ENCODE data around the gene SPINT2.

Gene SPINT2

DNA sequence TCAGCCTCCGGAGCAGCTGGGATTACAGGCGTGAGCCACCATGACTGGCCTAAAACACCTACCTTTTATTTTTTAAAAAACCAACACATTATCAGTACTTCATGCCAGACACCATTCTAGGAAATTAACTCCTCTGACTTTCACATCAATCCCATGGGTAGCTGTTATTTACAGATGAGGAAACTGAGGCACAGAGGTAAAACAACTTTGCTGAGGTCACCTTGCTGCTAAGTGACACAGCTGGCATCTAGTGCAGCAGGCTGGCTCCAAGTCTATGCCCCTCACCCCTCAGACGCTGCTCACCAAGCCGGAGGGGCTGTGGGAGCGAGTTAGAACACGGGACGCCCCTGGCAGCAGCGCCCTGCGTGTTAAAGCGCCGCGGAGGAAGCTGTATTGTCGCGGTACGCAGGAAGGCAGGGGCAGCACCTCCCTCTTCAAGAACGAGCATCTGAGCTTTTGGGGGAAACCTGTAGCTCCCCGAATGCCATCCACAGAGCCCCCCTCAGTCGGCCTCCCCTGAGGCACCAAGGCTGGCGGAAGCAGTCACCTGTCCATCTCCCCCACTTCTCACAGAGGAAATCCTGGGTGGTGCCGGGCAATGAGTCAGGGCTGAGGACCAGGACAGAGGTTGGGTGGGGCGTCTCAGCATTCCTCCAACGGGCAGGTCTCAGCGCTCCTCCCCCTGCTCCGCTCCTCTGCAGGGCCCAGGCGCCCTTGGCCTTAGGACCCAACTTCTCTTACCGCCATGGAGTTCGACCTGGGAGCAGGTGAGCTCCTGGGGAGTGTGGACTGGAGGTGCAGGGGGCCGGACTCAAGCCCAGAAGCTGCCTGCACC is 39.4 kb downstream of the SPINT2 start, which contains the start of gene C19orf33:
C19orf33 (plus strand) TSS at position 735 of the 835 bp plus-strand sequence; CDS start at position 746, 11 bp downstream.
- no peak for DNase-seq

DNA sequence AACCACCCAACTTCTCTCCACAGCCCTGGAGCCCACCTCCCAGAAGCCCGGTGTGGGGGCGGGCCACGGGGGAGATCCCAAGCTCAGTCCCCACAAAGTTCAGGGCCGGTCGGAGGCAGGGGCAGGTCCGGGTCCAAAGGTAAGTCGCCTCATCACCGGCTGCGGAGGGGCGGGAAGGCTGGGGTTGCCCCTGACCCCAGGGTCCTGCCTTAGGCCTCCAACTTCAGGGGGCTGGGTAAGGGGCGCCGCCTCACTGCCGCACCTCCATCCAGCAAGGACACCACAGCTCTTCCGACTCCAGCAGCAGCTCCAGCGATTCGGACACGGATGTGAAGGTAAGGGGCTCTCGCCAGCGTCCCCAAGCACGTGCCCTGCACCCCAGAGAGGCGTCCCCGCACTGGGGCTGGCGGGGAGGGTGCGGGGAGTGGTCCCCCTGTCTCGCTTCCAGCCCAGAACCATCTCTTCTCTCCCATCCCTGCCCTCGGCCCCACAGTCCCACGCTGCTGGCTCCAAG is 40.0 kb downstream of the SPINT2 start:
- DNase-seq: no peak

DNA sequence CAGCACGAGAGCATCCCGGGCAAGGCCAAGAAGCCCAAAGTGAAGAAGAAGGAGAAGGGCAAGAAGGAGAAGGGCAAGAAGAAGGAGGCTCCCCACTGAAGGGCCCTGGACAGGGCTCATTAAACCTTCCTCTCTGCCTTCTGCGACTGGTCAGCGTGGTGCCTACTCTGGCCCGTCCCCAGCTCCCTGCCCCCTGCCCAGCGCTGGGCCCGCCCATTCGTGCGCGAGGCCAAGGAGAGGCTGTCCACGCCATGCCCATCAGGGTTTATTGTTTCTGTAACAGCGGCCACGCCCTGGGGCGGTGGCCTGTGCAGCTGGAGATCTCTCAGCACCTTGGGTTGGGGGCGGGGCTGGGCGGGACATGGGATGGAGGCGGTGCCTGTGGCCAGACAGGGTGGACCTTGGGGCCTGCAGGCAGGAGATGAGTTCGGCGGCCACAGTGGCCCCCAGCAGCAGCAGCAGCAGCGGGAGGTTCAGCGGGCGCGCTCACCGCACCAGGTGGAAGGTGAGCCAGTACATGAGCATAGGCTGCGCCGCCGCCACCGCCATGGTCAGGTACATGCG is 40.6 kb downstream of the SPINT2 start:
- no peak for DNase-seq

DNA sequence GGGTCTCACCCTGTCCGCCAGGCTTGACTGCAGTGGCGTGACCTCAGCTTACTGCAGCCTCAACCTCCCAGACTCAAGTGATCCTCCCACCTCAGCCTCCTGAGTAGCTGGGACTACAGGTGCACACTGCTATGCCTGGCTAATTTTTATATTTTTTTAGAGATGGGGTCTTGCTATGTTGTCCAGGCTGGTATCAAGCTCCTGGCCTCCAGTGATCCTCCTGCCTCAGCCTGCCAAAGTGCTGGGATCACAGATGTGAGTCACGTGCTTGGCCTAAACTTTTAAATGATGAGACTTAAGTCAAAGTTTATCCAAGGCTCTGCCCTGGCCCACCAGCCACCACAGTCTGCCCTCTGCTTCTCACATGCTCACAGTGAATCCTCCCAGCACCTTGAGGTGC is 41.9 kb downstream of the SPINT2 start:
- no peak for DNase-seq

DNA sequence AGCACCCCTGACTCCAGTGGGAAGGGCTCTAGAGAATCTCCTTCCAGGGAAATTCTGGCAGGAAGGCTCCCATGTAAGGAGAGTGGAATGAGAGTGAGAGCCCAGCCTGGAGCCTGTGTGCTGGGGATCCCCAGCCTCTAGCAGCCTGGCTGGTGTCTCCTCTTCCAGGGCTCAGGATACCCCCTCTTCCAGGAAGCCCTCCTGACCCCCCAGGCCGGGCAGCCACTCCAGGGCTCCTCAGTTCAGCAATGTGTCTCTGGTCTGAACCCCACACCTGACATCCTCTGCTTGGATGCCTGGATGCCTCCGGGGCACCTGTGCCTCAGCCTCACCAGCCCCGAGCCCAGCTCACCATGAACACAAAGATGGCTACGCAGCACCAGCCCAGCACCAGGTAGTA is 42.7 kb downstream of the SPINT2 start:
- no peak for DNase-seq

DNA sequence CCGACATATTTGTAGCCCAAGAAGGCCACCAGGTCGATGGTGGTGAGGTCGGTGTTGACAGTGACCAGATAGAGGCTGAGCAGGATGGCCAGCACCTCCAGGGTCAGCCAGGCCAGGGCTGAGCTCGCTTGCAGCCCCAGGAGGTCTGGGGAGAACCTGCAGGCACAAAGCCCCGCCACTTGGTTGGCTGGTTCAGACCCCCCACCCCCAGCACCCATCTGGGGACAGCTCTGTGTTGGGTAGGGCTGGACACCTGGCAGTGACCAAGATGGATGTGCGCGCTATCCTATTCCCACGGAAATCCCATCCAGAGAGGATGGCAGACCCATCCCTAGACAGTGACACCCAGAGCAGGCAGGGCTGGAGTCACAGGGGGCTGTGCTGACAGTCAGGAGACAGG is 43.2 kb downstream of the SPINT2 start:
- no peak for DNase-seq

DNA sequence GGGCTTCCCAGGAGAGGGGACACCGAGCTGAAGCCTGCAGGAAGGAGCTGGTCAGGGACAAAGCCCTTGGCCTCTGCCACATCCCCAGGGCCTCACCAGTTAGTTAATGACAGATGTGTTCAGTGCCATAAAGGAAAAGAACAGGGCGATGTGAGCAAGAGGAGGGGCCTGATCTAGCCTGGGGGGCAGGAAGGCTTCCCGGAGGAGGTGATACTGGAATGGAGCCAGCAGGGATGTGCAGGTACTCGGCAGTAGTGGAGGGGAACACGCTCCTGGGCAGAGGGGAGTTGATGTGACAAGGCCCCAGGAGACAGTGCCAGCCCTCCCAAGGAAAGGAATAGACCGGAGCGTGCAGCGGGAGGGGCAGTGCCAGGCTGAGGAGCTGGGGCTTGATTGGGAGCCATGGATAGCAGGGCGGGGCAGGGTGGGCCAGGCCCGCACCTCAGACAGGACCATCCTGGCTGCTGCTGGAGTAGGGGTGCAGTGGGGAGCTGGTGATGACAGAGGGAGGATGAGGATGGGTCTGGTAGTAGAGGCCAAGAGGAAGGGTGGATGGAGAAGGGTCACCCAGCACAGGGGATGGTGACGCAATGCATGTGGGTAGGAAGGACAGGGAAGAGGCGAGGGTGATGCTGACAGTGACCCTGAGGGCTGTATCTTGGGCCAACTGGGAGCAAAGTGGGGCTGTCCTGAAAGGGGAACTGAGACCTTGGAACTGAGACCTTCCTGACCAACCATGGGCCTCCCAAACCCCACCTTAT is 43.8 kb downstream of the SPINT2 start:
- no peak for DNase-seq

DNA sequence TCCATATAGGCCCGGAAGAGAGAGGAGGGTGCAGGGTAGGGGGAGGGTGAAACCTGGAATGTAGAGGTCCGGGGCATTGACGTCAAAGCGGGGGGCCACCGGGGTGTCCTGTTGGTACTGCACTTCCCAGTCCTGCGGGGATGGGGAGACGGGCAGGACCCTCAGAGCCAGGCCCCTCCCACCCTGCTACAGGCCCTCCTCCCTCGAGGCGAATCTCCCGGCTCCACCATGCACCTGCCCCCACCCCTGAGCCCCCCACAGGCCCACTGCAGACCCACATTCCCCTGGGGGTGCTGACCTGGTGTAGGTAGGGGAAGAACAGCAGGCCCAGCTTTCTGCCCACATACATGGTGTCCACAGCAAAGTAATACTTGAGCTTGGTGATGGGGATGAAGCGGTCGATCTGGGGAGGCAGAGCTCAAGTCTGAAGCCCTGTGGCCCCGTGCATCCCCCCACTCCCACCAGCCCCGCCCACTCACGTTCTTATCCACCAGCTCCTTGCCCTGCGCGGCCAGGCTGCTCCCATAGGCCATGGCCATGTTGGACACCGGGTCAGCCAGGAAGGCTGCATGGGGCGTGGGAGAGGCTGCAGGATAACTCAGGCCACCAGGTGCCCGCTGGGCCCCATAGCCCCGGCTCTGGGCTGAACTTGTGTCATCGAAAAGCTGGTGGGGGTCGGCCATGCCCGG is 44.7 kb downstream of the SPINT2 start:
- no peak for DNase-seq

DNA sequence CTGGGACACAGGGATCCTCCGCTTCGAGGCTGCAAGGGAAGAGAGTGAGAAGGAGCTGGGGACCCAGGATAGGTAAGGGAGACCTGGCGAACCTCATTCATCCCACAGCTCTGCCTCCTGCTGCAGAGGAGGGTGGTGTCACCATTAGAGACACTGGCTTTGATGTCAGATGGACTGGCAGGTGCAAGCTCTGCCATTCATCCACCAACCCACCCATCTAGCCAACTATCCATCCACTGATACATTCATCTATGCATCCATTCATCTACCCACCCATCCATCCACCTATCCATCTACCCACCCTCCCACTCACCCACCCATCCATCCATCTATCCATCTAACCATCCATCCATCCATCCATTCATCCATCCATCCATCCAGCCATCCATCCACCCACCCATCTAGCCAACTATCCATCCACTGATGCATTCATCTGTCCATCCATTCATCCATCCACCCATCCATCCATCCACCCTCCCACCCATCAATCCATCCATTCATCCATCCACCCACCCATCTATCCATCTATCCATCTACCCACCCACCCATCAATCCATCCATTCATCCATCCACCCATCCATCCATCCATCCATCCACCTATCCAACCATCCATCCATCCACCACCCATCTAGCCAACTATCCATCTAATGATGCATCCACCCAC is 45.4 kb downstream of the SPINT2 start:
- DNase-seq: no peak

DNA sequence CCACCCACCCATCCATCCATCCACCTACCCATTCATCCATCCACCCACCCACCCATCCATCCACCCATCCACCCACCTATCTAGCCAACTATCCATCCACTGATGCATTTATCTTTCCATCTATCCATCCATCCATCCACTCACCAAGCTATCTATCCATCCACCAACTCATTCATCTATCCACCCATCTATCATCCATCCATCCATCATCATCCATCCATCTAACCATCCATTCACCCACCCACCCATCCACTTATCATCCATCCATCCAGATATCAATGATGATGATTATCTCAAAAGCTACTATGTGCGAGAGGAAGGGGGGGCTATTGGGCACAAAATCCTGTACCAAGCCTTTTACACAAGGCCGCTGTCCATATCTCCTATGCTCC is 45.9 kb downstream of the SPINT2 start:
- DNase-seq: no peak

DNA sequence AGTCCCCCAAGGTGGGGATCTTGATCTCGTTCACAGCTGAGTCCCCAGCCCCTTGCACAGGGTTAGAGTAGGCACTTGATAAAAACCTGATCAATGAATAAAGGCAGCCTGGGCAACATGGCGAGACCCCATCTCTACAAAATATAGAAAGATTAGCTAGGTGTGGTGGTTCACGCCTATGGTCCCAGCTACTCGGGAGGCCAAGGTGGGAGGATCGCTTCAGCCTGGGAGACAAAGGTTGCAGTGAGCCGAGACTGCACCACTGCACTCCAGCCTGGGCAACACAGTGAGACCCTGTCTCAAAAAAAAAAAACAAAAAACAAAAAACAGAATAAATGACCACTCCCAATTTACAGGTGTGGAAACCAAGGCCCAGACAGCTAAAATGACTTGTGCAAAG is 46.6 kb downstream of the SPINT2 start:
- no peak for DNase-seq

DNA sequence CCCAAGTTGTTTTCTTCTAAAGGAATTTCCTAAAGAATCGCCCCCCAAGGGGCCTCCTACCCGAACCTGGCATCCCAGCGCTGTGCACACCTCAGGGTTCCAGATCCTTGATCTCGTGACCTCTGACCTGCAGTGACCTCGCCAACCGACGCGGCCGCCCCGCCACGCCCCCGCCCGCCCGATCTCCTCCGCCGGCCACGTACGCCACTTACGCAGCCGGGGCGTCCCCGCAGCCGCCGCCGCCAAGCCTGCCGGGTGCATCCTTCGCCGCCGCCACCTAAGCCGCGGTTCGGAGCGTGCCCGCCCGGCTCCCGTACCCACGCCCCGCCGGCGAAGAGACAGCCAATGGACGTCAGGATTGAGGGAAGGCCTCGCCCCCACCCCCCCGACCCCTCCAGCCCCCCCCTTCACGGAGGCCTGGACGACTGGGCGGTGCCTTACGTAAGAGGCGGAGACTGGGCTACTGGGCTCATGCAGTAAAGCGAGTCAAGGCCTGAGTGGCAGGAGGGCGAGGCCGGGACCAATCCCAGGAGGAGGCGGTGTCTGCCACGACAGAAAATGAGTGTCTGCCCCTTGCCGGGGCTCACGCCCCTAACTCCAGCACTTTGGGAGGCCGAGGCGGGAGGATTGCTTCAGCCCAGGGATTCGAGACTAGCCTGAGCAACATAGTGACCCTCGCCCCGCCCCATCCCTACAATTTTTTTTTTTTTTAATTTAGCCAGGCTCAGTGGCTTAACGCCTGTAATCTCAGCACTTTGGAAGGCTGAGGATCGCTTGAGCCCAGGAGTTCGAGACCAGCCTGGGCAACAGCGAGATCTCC is 51.5 kb downstream of the SPINT2 start, which contains the start of gene YIF1B:
YIF1B (minus strand) TSS at position 291 of the 820 bp plus-strand sequence; CDS start at position 261, 30 bp downstream.
- DNase-seq: peak; percentile 77

DNA sequence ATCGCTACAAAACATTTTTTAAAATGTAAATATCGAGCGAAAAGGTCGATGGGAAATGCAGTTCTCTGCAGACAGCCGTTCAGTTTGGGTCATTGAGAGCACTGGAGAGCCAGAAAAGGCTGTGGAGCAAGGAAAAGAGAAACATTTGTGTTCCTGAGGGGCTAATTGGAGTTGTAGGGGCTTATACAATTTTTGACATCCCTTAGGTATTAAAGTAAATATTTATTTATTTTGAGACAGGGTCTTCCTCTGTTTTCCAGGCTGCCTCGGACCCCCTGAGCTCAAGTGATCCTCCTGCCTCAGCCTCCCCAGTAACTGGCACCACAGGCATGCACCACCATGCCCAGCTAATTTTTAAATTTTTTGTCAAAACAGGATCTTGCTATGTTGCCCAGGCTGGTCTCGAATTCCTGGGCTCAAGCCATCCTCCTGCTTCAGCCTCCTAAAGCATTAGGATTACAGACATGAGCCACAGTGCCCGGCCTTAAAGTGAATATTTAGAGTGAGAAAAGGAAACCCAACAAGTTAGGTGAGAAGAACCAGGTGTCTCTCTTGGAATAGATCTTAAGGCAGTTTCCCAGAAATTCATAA is 52.2 kb downstream of the SPINT2 start:
- no peak for DNase-seq

DNA sequence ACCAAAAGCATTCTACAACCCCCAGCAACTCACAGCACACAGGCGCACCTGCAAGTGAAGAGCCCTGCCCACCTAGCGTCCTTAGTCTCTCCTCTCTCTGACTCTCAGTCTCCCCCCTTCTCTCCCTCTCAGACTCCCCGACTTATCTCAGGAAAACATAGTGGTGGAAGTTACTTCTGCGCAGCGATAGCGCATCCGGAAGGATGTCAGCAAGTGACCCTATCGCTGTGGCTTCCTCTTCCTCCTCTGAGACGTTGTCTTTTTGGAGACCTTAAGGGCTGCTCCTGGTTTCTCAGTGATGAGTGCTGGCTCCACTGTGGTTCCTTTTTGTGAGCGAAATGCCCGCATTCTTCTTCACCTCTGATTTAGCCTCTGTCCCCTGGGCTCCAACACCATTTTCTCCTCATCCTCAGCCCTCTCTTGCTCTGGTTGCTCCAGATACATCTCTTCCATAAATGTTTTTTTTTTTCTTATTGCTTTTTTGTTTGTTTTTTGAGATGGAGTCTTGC is 52.8 kb downstream of the SPINT2 start:
- DNase-seq: no peak

DNA sequence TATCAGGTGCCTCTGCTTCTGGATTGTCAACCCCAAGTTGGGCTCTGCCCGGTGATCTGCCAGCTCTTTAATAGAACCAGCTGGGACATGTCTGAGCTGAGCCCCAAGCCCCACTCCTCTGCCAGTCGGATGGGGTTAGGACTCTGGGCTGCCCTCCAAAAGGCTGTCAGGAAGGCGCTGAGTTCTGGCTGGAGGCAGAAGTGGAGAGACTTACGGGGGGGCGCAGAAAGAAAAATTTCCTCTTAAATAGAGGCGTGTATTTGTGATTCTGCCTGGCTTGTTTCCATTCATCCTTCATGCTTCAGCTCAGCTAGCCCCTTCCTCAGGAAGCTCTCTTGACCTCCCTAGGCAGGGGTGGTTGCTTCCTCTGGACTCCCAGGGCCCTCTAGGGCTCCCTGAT is 54.3 kb downstream of the SPINT2 start:
- DNase-seq: no peak

DNA sequence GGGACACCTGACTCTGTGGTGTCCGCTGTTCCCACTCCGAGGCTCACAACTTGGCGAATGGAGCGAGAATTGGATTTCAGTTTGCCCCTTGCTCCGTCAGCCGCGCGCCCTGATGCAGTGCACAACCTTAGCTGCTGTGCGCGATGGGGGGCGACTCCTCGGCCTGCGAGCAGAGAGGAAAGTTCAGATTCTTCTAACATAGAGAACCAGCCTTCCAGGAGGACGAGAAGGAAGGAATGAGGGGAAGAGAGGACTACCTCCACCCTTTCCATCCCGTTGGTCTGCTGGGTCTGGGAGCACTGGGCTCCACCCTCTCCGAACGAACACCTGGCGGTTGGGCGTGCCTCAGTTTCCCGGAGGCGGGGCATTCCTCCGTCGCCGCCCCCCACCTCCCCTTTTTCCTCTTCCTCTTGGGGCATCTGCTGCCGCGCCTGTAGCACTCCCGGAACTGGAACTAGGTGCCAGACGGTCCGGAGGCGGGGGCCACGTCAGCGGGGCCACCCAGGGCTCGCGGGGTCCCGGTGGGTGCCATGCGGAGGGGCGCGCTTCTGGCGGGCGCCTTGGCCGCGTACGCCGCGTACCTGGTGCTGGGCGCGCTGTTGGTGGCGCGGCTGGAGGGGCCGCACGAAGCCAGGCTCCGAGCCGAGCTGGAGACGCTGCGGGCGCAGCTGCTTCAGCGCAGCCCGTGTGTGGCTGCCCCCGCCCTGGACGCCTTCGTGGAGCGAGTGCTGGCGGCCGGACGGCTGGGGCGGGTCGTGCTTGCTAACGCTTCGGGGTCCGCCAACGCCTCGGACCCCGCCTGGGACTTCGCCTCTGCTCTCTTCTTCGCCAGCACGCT is 55.3 kb downstream of the SPINT2 start, which contains the start of gene KCNK6:
KCNK6 (plus strand) TSS at position 425 of the 838 bp plus-strand sequence; CDS start at position 531, 106 bp downstream.
- DNase-seq: no peak

DNA sequence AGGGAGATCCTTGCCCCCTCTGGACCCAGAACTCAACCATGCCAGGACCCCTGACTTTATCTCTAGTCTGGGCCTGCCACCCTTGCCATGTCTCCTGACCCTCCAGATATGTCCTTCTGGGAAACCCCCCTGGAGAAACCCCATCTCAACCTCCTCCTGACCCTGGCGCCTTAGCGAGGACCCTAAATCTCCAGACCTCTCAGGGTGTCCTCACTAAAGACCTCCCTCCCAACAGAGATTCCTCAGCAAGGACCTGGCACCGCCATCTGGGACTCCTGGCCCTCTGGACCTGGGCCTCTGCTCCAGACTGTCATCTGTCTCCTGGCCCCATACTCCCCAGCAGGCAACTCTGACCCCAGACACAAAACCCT is 56.6 kb downstream of the SPINT2 start:
- DNase-seq: no peak

DNA sequence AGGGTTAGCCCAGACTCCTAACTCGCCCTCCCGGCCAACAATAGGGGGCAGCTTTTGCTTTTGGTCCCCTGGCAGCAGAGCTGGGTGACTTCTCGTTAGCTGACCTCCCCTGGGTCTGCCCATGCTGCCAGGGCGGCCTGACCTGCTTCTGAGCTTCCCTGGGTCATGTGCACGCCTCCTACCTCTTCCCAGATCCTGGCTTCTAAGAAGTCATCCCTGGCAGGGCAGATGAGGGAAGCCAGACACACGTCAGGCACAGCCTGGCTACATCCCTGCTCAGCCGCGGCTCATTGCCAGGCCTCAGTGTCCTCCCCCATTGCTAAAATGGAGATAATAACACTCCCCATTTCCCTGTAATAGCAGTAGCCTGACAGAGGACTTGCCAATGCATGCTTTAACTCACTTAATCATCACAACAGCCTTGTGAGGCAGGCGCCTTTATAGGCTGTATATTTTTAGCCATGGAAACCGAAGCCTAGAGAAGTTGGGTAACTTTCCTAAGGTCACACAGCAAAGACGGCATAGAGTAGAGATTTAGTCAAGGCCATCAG is 57.3 kb downstream of the SPINT2 start:
- no peak for DNase-seq

DNA sequence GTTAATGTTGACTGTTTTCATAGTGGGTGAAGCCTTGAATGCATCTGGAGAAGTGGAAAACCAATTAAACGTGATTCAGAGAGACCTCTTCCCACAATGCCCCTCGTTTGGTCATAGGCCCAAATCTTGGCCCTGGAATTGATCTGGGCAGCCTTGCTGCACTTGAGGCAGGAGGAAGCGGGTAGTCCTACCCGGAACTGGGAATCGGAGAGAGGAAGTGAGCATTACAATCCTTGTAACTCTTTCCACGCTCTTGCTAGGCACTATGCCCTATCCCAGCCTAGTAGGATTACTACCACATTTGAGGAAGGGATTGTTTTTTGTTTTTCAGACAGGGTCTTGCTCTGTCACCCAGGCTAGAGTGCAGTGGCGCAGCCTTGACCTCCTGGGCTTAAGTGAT is 58.9 kb downstream of the SPINT2 start:
- DNase-seq: no peak

All from SIG-M5 (cell line).